Retinal pigment epithelial cell (primary cell): ENCODE results near the gene CNOT6.

ENCODE experiments used
- DNase-seq: peaks from one replicate; pipeline ENCODE4 v3.0.0-alpha.2; 2010; ENCODE audit warnings: low read depth
- H3K4me3 ChIP-seq: 2 replicates; pipeline ENCODE4 v1.5.1; 2011; ENCODE audit warnings: mild to moderate bottlenecking, low read length, control low read depth, moderate library complexity
- TF ChIP-seq, protein P1 (sequence below): conservative IDR thresholded peaks from 2 replicates; pipeline ENCODE4 v1.5.1; 2011; ENCODE audit warnings: low read depth, low read length, control low read depth, inconsistent platforms

The CNOT6 gene

DNA sequence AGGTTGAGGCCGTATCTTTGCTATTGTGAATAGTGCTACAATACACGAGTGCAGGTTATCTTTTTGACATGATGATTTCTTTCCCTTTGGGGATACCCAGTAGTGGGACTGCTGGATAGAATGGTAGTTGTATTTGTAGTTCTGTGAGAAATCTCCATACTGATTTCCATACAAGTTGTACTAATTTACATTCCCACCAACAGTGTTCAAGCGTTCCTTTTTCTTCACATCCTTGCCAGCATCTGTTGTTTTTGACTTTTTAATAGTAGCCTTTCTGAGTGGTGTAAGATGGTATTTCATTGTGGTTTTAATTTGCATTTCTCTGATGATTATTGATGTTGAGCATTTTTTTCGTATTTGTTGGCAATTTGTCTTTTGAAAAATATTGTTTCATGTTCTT lies 41.4 kb downstream of the CNOT6 start:
- DNase-seq: no peak
- no peak overlapping the region for H3K4me3 ChIP-seq
- TF ChIP-seq, protein P1, sequence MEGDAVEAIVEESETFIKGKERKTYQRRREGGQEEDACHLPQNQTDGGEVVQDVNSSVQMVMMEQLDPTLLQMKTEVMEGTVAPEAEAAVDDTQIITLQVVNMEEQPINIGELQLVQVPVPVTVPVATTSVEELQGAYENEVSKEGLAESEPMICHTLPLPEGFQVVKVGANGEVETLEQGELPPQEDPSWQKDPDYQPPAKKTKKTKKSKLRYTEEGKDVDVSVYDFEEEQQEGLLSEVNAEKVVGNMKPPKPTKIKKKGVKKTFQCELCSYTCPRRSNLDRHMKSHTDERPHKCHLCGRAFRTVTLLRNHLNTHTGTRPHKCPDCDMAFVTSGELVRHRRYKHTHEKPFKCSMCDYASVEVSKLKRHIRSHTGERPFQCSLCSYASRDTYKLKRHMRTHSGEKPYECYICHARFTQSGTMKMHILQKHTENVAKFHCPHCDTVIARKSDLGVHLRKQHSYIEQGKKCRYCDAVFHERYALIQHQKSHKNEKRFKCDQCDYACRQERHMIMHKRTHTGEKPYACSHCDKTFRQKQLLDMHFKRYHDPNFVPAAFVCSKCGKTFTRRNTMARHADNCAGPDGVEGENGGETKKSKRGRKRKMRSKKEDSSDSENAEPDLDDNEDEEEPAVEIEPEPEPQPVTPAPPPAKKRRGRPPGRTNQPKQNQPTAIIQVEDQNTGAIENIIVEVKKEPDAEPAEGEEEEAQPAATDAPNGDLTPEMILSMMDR: no peak

DNA sequence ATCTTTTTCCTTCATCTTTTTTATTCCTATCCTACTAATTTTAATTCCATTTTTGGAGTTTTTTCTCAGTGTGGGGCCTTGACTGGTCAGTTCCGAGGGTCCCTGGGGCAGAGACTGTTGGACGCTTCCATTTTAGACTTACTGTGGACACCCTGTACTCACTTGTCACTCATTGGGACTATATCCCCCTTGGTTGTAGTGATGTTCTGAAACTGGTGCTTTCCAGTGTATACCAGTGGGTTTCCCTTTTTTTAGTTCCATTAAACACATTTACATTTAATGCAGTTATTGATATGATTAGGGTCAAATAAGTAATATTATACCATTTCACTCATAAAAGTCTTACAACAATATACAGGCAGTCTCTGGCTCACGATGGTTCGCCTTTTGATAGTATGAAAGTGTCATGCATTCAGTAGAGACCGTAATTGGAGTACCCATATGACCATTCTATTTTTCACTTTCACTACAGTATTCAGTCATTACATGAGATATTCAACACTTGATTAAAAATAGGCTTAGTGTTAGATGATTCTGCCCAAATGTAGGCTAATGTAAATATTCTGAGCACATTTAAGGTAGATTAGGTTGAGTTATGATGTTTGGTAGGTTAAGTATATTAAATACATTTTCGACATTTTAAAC lies 46.0 kb downstream of the CNOT6 start:
- TF ChIP-seq, protein P1: no peak
- no peak for DNase-seq
- H3K4me3 ChIP-seq: no peak overlapping the region

DNA sequence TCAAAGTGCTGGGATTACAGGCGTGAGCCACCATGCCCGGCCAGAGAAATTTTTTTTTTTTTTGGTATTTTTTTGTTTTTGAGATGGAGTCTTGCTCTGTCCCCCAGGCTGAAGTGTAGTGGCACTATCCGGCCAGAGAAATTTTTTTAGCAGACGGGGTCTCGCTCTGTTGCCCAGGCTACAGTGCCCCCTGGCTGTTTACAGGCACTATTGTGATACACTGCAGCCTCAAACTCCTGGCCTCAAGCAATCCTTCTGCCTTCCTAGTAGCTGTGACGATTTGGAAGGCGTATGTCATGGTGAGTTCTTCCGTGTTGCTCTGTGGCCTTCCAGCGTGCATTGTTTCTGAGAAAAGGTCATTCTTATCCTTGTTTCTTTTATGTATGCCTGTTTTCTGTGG lies 47.5 kb downstream of the CNOT6 start:
- no peak for DNase-seq
- TF ChIP-seq, protein P1: no peak
- no peak overlapping the region for H3K4me3 ChIP-seq

DNA sequence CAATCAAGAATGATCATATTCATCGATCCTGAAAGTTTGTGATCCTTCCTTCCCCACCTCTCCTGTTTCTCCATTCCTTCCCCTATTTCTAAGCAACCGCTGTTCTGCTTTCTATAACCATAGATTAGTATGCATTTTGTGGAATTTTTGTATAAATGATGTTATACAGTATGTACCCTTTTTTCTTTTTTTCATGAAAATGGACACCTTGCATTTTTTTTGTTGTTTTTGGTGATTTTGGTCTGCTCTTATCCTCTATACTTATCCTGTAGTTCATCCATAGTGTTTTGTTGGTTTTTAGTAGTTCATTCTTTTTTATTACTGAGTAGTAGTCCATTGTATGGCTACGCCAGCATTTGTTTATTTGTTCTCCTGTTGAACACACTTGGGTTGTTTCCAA lies 51.1 kb downstream of the CNOT6 start:
- DNase-seq: no peak
- no peak overlapping the region for H3K4me3 ChIP-seq
- TF ChIP-seq, protein P1: no peak

DNA sequence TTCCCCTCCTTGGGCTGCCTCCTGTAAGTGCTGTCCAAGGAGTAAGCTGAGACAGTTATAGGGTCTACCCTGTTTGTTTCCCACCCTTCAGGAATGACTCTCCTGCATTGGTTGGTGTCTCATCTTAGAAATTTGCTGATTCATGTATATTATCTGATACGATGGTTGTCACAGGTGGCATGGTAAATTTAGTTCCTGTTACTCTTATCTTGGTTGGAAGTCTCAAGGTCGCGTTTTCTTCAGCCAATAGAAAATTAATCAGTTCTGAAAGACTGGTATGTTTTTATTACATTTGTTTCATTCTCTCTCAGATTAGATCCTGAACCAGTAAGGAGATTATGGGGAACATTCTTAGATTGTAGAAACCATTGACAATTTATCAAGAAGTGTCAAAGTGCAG lies 54.4 kb downstream of the CNOT6 start:
- TF ChIP-seq, protein P1: no peak
- H3K4me3 ChIP-seq: no peak overlapping the region
- DNase-seq: no peak

DNA sequence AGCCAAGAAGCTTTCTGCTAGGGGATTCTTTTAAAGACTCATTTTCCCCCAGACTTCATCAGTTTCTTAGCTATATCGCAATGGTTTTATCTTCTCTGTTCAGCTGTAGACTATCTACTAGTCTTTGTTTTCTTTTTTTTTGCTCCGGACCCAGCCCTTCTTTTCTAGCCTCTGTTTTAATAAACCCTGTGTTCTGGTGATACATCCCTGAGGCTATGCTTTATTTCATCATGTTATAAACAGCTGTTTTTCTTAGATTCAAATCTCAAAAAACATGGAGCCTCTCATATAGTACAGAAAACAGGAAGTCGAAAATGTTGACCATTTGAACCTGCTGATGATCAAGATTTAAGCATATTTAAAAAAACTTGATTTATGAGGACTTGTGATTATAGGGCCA lies 59.4 kb downstream of the CNOT6 start:
- H3K4me3 ChIP-seq: no peak overlapping the region
- TF ChIP-seq, protein P1: no peak
- DNase-seq: no peak

DNA sequence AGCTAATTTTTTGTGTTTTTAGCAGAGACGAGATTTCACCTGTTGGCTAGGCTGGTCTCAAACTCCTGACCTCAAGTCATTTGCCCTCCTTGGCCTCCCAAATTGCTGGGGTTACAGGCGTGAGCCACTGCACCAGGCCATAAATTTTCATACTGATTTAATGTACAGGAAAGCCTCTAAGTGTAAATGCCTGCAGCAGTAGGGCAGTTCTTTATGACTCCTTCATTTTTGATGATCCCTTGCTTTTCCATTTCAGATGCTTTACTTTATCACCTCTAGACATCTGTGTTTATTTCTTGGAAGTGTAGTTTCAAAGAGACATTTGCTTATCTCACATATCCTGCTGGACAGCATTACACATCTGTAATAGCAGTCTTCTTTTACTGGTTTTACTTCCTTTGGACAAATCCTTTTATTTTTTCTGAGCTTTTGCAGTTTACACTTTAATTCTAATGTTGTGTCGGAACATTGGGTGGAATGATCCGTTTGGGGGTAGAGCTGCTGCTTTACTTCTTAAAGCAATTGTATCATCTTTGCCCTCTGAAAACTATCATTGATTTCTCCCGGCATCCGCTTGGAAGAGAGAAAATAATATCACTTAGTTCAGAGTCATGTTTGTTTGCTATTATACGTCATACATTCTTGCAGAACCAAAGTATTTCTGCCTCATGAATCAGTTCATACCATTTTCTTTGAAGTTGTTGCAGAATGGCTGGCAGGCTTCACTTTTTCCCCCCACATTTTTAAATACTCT lies 61.2 kb downstream of the CNOT6 start:
- no peak for DNase-seq
- TF ChIP-seq, protein P1: no peak
- no peak overlapping the region for H3K4me3 ChIP-seq
